Activated CD4-positive, alpha-beta T cell treated with anti-CD3 and anti-CD28 coated beads, Interleukin-2, amount 10 ng/mL, durations not matched to agents 7 days and 5 days (primary cell): Measurements from ENCODE around the gene TBL3. TPM values are rescaled to one million over a fixed set of nuclear protein-coding genes. Genes with fewer than 3 reads are reported as not detected.

ENCODE experiments used
- CTCF ChIA-PET: fragments of 350-600 bp; sonication (Branson Sonifier 250); formaldehyde crosslinking; loops from one replicate; lab custom pipeline; 2021; ENCODE audit warnings: antibody characterized with exemption; lab: Charles Lee
- POLR2A ChIA-PET: fragments of 350-600 bp; sonication (Branson Sonifier 250); formaldehyde crosslinking; loops from one replicate; lab custom pipeline; 2021; ENCODE audit warnings: antibody characterized with exemption; lab: Charles Lee
- DNase-seq: peaks from one replicate; pipeline ENCODE4 v3.0.0-alpha.2; 2020
- H3K27ac Mint-ChIP-seq: one replicate; pipeline ENCODE4 v1.8.0; 2021; ENCODE audit warnings: mild to moderate bottlenecking, moderate library complexity, mixed read lengths
- H3K27me3 Mint-ChIP-seq: one replicate; pipeline ENCODE4 v1.8.0; 2021; ENCODE audit warnings: mixed read lengths
- H3K36me3 Mint-ChIP-seq: one replicate; pipeline ENCODE4 v1.8.0; 2021; ENCODE audit warnings: low read depth, mixed read lengths
- H3K4me1 Mint-ChIP-seq: one replicate; pipeline ENCODE4 v1.8.0; 2021; ENCODE audit warnings: mixed read lengths
- H3K4me3 Mint-ChIP-seq: one replicate; pipeline ENCODE4 v1.8.0; 2021; ENCODE audit warnings: mild to moderate bottlenecking, moderate library complexity, mixed read lengths
- H3K9me3 Mint-ChIP-seq: one replicate; pipeline ENCODE4 v1.8.0; 2021; ENCODE audit warnings: mixed read lengths
- total RNA-seq, 2 experiments: library from RNA; stranded (reverse); gene quantifications; one replicate each; pipeline ENCODE4 v1.2.3, GENCODE V29; 2021

The TBL3 gene
- total RNA-seq, 2 experiments from 2014 or later: 26.1 to 27.0 TPM

DNA sequence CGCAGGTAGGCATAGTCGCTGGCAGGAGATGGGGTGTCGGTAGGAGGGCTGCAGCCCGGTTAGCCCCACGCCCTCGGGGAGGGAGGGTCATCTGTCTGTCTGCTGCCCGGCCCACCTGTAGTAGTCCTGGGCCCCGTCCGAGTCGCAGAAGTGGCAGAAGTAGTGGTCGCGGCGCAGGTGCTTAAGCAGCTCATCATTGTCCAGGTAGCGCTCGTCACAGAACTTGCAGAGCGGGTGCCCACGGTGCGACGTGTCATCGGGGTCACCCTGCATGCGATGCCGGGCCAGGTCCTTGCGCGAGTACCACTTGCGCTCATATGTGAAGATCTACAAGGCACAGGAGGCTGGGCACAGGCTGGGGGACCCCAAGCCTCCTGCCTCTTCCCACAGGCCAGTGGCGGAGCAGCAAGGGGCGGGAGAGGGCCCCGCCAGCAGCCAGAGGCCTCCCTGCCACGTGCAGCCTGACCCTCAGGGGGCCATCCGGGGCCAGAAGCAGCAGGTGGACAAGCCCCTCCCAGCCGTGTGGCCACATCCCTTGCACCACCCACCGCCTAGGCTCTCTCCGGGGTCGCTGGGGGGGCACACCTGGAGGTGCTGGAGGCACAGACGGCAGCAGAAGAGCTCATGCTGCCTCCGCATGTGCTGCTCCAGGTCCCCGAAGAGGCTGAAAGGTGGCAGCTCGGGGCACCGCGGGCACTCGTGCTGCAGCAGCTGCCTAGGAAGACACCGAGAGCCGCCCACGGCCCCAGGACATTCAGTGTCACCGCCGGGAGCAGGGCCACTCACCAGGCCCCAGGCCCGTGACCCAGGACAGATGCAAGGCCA, 30.8 kb downstream of the TBL3 start:
- no peak overlapping the region for H3K27ac Mint-ChIP-seq
- H3K36me3 Mint-ChIP-seq: peaks cover 27% of the 10 kb centered on the region
- POLR2A ChIA-PET: no interaction called here
- H3K27me3 Mint-ChIP-seq: no peaks in the 10 kb centered on the region
- DNase-seq: no peak
- H3K4me3 Mint-ChIP-seq: no peak overlapping the region
- no peaks in the 10 kb centered on the region for H3K9me3 Mint-ChIP-seq
- peaks cover 25% of the 10 kb centered on the region for H3K4me1 Mint-ChIP-seq
- CTCF ChIA-PET: interaction anchor here (0.6 to 3.7 kb wide), 11 partner anchors 8 to 152 kb away, joined by 3 to 36 read pairs (median 6); partner anchors contain the start of genes TBL3 and TRAF7

DNA sequence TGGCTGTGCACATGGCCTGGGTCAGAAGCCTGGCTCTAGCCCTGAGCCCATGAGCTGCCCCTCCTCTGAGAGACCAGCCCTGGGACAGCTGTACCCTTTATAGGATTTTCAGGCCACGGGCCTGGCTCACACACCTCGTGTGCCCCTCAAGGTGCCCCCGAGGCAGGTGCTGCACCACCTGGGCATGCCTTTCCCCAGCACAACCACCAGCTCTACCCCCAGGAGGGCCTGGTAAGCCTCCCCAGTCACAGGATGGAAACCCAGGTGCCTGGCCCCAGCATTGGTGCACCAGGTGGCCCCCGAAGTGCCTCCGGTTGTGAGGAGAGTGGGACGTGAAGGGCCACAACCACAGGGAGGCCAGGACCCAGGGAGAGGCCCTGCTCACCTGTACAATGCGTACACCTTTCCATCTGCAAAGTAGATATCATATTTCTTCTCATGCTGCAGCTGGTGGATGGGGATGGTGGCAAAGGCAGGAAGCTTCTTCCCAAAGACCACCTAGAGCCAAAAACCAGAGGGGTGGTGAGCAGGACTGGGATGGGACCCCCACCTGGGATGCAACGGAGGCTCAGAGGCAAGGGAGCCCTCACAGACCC, 31.5 kb downstream of the TBL3 start:
- H3K4me1 Mint-ChIP-seq: peaks cover 32% of the 10 kb centered on the region
- no peak overlapping the region for H3K4me3 Mint-ChIP-seq
- H3K27ac Mint-ChIP-seq: no peak overlapping the region
- H3K27me3 Mint-ChIP-seq: no peaks in the 10 kb centered on the region
- ChIA-PET CTCF (interaction anchor here (0.6 to 3.7 kb wide), 15 partner anchors 9 to 162 kb away, joined by 3 to 36 read pairs (median 5); partner anchors contain the start of genes NTHL1, TBL3, TRAF7 and TSC2), POLR2A (no interaction called here)
- H3K36me3 Mint-ChIP-seq: peaks cover 25% of the 10 kb centered on the region
- H3K9me3 Mint-ChIP-seq: no peaks in the 10 kb centered on the region
- DNase-seq: no peak

DNA sequence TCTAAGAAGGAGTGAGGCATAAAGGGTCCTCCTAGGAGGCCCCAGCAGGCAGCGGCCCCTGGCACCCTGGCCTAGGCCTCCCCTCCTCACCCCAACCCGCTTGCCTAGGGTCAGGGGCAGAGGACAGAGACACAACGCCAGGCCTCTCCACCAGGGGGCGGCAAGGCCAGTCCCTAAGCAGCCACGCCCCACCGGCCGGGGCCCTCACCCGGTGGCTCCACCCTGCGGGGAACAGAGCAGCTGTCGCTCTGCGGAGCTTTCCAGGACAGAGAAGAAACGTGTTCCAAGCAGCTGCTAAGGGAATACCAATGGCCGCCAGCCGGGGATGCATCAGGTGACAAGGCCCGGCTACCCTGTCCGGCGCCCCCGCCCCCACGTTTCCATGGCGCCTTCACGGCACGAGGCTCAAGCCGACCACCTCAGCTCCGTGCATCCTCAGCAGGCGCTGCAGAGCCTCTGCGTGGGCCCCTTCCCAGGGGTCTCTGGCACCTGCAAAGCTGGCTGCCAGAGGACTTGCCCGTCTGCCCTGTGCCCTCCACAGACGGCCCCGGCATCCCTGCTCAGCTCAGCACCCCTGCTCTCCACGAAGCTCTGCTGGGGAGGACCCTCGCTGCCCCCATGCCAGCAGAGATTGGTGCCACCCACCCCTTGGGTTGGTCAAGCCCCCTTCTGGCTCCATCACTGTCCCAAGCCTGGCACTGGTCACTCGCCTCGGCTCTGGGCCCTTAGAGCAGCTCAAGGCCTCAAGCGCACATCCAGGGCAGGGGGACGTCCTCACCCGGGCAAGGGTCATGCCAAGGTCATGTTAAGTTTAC, 32.2 kb downstream of the TBL3 start:
- ChIA-PET CTCF (interaction anchor here (0.6 to 3.7 kb wide), 20 partner anchors 9 to 388 kb away, joined by 3 to 36 read pairs (median 4); partner anchors contain the start of genes NME3, NOXO1, NPW and NTHL1), POLR2A (no interaction called here)
- Mint-ChIP-seq H3K27ac (no peak overlapping the region), H3K9me3 (no peaks in the 10 kb centered on the region), H3K4me3 (no peak overlapping the region), H3K27me3 (no peaks in the 10 kb centered on the region), H3K36me3 (peaks cover 23% of the 10 kb centered on the region), H3K4me1 (peaks cover 37% of the 10 kb centered on the region)
- DNase-seq: peak; percentile 92

DNA sequence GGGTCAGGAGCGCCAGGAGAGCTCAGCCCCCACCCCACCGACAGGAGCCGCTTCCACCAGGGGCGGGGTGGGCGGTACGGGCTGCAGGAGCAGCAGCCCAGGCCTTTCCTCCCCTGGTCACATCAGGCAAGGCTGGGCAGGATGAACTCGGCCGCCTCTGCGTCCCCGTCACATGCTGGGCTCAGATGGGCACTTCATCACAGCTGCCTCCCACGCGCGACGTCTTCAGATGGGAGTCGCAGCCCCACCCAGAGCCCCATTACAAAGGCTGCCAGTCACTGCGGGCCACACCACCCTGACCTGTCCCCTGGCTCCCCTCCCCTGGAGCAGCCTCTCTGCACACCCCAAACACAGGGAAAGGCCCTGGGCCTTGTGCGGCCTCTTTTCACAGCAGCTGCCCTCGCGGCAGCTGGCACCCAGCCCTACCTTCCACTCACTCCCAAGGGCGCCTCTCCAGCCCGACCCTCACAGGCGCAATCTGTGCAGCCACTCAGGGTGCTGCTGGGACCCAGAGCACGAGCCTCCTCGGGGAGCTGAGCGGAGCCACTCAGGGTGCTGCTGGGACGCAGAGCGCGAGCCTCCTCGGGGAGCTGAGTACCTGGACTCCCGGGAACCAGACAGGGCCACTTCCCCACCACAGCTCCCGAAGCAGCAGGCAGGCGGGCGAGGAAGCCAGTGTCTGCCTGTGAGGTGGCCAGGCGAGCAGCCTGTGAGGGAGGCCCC, 33.1 kb downstream of the TBL3 start:
- ChIA-PET POLR2A (no interaction called here), CTCF (interaction anchor here (0.7 to 3.7 kb wide), 9 partner anchors 11 to 150 kb away, joined by 3 to 36 read pairs (median 4); partner anchors contain the start of genes NOXO1, NPW and TRAF7)
- no peak for DNase-seq
- Mint-ChIP-seq H3K36me3 (peaks cover 23% of the 10 kb centered on the region), H3K9me3 (no peaks in the 10 kb centered on the region), H3K27ac (no peak overlapping the region), H3K4me1 (peaks cover 37% of the 10 kb centered on the region), H3K27me3 (no peaks in the 10 kb centered on the region), H3K4me3 (no peak overlapping the region)

DNA sequence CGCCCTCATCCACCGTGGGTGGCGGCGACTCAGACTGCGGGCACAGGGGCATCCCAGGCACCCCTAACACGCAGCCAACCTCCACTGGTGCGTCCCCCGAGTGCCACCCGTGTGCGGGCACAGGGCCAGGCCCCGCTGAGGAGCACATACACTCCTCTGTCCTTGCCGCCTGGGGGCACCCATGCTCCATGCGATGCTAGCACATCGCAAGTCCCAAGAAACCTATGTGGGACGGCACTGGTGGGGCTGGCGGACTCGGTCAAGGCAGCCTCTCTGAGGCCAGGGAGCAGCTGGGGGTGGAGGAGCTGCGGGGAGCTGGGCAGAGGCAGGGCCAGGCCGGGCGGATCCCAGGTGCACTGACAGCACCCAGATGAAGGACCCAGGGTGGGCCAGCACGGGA, 33.8 kb downstream of the TBL3 start:
- H3K36me3 Mint-ChIP-seq: peaks cover 28% of the 10 kb centered on the region
- peaks cover 43% of the 10 kb centered on the region for H3K4me1 Mint-ChIP-seq
- no peaks in the 10 kb centered on the region for H3K27me3 Mint-ChIP-seq
- no peak for DNase-seq
- no peaks in the 10 kb centered on the region for H3K9me3 Mint-ChIP-seq
- no peak overlapping the region for H3K27ac Mint-ChIP-seq
- POLR2A ChIA-PET: no interaction called here
- H3K4me3 Mint-ChIP-seq: no peak overlapping the region
- CTCF ChIA-PET: interaction anchor here (3.7 kb wide), 1 partner anchor 11 kb away, joined by 36 read pairs; no protein-coding TSS in a partner anchor

DNA sequence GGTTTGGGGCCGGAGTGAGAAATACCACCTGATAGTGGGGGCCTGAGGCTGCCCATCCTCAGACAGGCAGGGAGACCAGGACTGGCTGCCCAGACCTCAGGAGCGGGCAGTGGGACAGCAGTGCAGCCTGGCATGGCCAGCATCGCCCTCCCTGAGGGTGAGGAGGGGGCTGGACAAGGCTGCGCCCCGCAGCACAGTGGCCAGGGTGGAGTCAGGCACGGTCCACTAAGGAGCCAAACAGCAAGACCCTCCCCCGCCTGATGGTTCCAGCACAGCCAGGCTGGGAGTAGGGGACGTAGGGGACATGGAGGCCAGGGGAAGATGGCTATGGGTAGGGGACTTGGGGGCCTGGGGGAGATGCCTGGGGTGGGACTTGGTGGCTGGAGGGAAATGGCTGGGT, 34.5 kb downstream of the TBL3 start:
- Mint-ChIP-seq H3K9me3 (no peaks in the 10 kb centered on the region), H3K36me3 (peaks cover 24% of the 10 kb centered on the region), H3K27ac (no peak overlapping the region), H3K4me1 (peaks cover 43% of the 10 kb centered on the region), H3K4me3 (no peak overlapping the region), H3K27me3 (no peaks in the 10 kb centered on the region)
- no peak for DNase-seq
- CTCF ChIA-PET: interaction anchor here (3.7 kb wide), 1 partner anchor 12 kb away, joined by 36 read pairs; no protein-coding TSS in a partner anchor
- POLR2A ChIA-PET: no interaction called here

DNA sequence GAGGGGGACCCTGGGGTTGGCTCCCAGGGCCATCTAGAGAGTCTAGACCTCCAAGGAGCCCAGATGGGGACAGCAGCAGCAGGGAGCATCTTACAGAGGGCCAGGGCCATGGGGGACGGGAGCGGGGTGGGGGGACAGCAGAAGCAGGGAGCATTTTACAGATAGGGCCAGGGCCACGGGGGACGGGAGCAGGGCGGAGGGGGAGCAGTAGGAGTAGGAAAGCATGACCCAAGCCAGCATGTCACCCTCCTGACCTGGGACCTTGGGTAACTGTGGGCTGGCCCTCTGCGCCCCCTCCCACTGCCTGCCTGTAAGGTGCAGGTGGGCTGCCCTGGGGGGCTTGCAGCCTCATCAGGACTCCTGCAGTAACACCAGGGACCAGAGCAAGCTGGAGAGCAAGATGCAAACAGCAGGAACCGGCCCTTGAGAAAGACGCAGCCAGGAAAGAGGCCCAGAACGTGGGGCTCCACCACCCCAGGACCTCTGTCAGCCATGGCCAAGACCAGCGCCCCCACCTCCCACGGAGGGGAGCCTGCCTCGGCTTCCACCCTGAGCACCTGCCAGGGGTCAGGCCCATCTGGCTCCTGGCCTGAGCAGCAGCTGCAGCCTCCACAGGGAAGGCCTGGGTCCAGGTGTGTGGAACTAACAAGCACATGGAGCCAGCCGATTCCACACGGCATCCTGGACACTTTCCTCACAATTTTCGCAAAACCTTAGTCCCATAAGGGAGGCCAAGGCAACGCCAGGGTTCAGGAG, 35.4 kb downstream of the TBL3 start:
- Mint-ChIP-seq H3K27ac (peak overlapping the region; percentile 91), H3K4me3 (peak overlapping the region; percentile 81), H3K36me3 (peaks cover 21% of the 10 kb centered on the region), H3K9me3 (no peaks in the 10 kb centered on the region), H3K27me3 (no peaks in the 10 kb centered on the region), H3K4me1 (peaks cover 43% of the 10 kb centered on the region)
- POLR2A ChIA-PET: no interaction called here
- CTCF ChIA-PET: interaction anchor here (1.3 to 2.4 kb wide), 3 partner anchors 12 to 133 kb away, joined by 5 to 9 read pairs (median 5); no protein-coding TSS in a partner anchor
- DNase-seq: no peak

DNA sequence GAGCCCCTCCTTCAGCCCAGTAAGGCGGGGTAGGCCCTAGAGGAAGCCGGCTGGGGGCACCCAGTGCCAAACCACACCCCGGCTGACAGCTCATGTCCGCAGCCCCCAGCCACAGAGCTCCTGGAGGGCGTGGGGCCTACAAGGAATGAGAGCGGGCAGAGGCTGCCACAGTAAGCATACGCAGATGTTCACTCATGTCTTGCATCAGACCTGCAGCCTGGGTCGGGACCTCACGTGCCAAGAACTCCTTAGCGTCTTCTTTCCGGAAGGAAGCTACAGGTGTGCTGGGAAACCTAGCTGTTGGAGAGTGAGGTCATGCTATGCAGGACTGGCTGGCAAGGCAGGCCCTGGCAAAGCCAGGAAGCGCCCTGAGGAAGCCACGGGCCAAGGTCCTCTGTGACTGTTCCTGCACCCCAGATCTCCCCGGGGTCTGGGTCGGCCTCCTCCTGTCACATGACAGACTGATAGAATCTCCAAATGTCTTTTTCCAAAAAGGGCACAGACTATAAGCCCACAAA, 36.2 kb downstream of the TBL3 start:
- H3K9me3 Mint-ChIP-seq: no peaks in the 10 kb centered on the region
- peak overlapping the region; percentile 91 for H3K27ac Mint-ChIP-seq
- peak overlapping the region; percentile 81 for H3K4me3 Mint-ChIP-seq
- H3K27me3 Mint-ChIP-seq: no peaks in the 10 kb centered on the region
- H3K36me3 Mint-ChIP-seq: peaks cover 18% of the 10 kb centered on the region
- ChIA-PET CTCF (interaction anchor here (1.3 to 2.4 kb wide), 3 partner anchors 13 to 132 kb away, joined by 5 to 9 read pairs (median 5); no protein-coding TSS in a partner anchor), POLR2A (no interaction called here)
- H3K4me1 Mint-ChIP-seq: peaks cover 43% of the 10 kb centered on the region
- DNase-seq: peak; percentile 30

DNA sequence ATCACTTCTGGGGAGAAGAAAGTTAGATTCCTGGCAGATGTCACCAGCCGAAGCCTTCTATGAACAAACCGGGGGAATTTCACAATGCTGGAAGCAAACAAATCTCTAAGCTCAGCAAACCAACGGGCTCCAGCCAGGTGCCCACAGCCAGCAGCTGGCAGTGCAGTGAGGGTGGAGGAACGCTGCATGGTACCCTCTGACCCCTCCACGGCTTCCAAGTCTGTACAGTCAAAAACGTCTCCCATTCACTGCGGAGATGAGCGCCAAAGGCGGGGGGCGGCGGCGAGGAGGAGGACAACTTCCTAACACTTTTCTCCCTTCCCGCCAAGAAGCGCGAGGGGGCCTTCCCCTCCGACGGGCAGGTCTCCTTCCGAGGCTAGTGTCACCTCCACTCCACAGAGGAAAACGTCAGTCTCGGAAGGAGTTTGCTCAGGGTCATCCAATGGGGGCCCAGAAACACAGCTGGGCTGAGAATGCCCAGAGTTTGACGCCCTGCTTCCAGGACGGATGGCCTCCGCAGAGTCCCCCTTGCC, 36.8 kb downstream of the TBL3 start:
- no peaks in the 10 kb centered on the region for H3K9me3 Mint-ChIP-seq
- CTCF ChIA-PET: interaction anchor here (1.8 to 2.4 kb wide), 2 partner anchors 14 kb away, joined by 5 to 9 read pairs; no protein-coding TSS in a partner anchor
- peak overlapping the region; percentile 91 for H3K27ac Mint-ChIP-seq
- peaks cover 18% of the 10 kb centered on the region for H3K36me3 Mint-ChIP-seq
- POLR2A ChIA-PET: interaction anchor here (1.0 kb wide), 1 partner anchor 146 kb away, joined by 3 read pairs; no protein-coding TSS in a partner anchor
- H3K27me3 Mint-ChIP-seq: no peaks in the 10 kb centered on the region
- H3K4me3 Mint-ChIP-seq: peak overlapping the region; percentile 81
- DNase-seq: peak; percentile 44
- peaks cover 43% of the 10 kb centered on the region for H3K4me1 Mint-ChIP-seq

DNA sequence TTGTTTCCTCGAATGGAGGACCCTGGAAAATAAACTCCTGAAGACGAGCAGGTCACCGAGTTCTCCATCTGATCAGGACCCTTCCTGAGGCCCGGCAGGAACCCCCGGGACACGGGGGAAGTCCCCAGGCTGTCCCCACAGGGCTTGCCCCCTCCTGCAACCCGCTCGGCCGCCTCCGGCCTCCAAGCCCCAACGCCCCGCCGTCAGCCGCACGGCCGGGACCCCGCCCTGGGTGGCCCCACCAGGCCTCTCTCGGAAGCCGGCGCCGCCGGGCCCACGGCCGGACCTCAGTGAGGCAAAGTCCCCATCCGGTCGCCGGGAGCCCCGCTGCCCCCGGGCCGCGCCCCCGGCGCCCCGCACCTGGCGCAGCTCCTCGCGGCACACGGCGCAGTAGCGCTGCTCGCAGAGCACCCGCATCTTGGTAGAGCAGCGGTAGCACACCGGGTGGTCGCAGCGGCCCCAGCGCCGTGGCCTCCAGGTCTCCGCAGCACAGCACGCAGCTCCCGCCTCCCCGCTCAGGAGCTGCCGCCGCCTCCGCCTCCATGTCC, 37.4 kb downstream of the TBL3 start:
- ChIA-PET POLR2A (interaction anchor here (1.0 kb wide), 1 partner anchor 146 kb away, joined by 3 read pairs; no protein-coding TSS in a partner anchor), CTCF (interaction anchor here (2.4 kb wide), 1 partner anchor 14 kb away, joined by 9 read pairs; no protein-coding TSS in a partner anchor)
- no peaks in the 10 kb centered on the region for H3K9me3 Mint-ChIP-seq
- peaks cover 39% of the 10 kb centered on the region for H3K4me1 Mint-ChIP-seq
- no peak for DNase-seq
- no peaks in the 10 kb centered on the region for H3K27me3 Mint-ChIP-seq
- H3K4me3 Mint-ChIP-seq: peak overlapping the region; percentile 81
- peak overlapping the region; percentile 91 for H3K27ac Mint-ChIP-seq
- peaks cover 18% of the 10 kb centered on the region for H3K36me3 Mint-ChIP-seq
